Measurements from ENCODE around the gene KRTAP20-1.

Gene KRTAP20-1

DNA sequence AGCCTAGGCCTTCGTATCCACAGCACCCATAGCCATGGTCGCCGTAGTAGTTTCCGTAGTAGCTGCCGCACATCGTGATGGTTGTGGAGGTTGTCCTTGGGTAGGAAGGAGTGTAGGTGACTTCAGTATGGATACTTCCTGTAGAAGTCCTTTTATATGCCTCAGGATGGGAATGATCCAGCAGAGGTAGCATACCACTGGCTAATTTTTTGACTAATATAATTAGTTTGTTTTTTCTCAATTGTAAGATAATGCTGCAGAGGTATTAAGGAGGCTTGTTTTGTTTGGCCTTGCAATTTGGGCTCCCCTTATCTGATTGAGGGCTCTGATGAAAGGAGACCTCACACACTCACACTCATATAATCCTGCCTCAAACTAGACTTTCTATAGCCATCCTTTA lies 17.4 kb upstream of the KRTAP20-1 start, which contains the start of gene KRTAP6-2:
TSS of gene KRTAP6-2 (minus strand) at position 101 of the 400 bp plus-strand sequence. CDS start at position 73, 28 bp downstream.
- Histone ChIP-seq H3K79me2 (ENCODE audit: low read length) (no peaks in the 10 kb centered on the region), H3K9me3 (ENCODE audit: insufficient read depth, low read length) (no peaks in the 10 kb centered on the region), H3K4me1 (ENCODE audit: low read length) (no peaks in the 10 kb centered on the region), H2AFZ (ENCODE audit: low read depth, low read length) (no peak within 1 kb of the TSS), H3K4me2 (ENCODE audit: low read length) (no peak within 1 kb of the TSS), H3K36me3 (replicated peaks; ENCODE audit: low read depth, low read length) (no peaks in the 10 kb centered on the region), H3K4me3 (ENCODE audit: low read length) (no peak within 1 kb of the TSS), H3K27me3 (ENCODE audit: low read depth, low read length) (no peaks in the 10 kb centered on the region), H3K9ac (ENCODE audit: low read length) (no peak within 1 kb of the TSS), H4K20me1 (ENCODE audit: insufficient read depth, low read length) (no peaks in the 10 kb centered on the region), H3K27ac (ENCODE audit: low read length) (no peak within 1 kb of the TSS)
- TF ChIP-seq, protein P1, sequence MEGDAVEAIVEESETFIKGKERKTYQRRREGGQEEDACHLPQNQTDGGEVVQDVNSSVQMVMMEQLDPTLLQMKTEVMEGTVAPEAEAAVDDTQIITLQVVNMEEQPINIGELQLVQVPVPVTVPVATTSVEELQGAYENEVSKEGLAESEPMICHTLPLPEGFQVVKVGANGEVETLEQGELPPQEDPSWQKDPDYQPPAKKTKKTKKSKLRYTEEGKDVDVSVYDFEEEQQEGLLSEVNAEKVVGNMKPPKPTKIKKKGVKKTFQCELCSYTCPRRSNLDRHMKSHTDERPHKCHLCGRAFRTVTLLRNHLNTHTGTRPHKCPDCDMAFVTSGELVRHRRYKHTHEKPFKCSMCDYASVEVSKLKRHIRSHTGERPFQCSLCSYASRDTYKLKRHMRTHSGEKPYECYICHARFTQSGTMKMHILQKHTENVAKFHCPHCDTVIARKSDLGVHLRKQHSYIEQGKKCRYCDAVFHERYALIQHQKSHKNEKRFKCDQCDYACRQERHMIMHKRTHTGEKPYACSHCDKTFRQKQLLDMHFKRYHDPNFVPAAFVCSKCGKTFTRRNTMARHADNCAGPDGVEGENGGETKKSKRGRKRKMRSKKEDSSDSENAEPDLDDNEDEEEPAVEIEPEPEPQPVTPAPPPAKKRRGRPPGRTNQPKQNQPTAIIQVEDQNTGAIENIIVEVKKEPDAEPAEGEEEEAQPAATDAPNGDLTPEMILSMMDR (IDR thresholded peaks at IDR 0.05; ENCODE audit: low read depth, low read length) = no peak
- no peak for TF ChIP-seq EZH2phosphoT487 (IDR thresholded peaks at IDR 0.05; ENCODE audit: low read depth)

DNA sequence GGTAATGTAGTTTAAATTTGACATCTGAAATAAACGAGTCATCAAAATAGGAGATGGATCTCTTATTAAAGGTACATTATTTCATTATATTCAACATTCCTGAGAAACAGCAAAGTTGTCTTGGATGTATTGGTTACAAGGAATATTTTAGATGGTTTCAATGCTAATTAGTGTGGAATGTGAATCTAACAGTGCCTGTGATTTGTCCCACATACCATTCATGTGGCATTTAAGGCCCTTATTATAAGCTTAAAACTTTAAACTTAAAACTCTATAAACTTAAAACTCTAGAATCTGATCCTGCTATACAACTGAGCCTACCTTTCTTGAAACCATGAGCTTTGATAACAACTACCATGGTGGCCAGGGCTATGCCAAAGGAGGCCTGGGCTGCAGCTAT lies 15.4 kb upstream of the KRTAP20-1 start, which contains the start of gene KRTAP22-1:
TSS of gene KRTAP22-1 (plus strand) at position 301 of the 400 bp plus-strand sequence.
- Histone ChIP-seq H3K9ac (ENCODE audit: low read length) (no peak within 1 kb of the TSS), H3K36me3 (replicated peaks; ENCODE audit: low read depth, low read length) (no peaks in the 10 kb centered on the region), H3K4me3 (ENCODE audit: low read length) (no peak within 1 kb of the TSS), H3K9me3 (ENCODE audit: insufficient read depth, low read length) (no peaks in the 10 kb centered on the region), H3K79me2 (ENCODE audit: low read length) (no peaks in the 10 kb centered on the region), H3K27me3 (ENCODE audit: low read depth, low read length) (no peaks in the 10 kb centered on the region), H3K27ac (ENCODE audit: low read length) (no peak within 1 kb of the TSS), H3K4me2 (ENCODE audit: low read length) (no peak within 1 kb of the TSS), H3K4me1 (ENCODE audit: low read length) (no peaks in the 10 kb centered on the region), H2AFZ (ENCODE audit: low read depth, low read length) (no peak within 1 kb of the TSS), H4K20me1 (ENCODE audit: insufficient read depth, low read length) (no peaks in the 10 kb centered on the region)
- TF ChIP-seq EZH2phosphoT487 (IDR thresholded peaks at IDR 0.05; ENCODE audit: low read depth) = no peak
- TF ChIP-seq, protein P1 (IDR thresholded peaks at IDR 0.05; ENCODE audit: low read depth, low read length) = no peak

DNA sequence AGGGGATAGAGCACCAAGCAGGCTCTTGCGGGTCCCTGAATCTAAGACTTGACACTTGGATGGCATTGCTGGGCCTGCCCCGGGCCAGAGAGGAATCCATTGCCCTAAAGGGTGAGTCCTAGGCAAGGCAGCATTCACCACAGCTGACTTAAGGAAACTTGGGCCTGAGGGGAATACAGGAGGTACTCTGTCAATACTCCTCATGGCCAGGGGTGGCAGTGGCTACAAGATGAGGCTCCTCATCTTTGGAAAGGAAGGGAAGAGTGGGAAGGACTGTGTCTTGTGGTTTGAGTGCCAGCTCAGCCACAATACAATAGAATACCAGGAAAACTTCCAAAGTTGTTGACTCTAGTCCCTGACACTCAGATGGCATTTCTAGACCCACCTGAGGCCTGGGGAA lies 10.3 kb upstream of the KRTAP20-1 start:
- TF ChIP-seq EZH2phosphoT487 (IDR thresholded peaks at IDR 0.05; ENCODE audit: low read depth) = no peak
- TF ChIP-seq, protein P1 (IDR thresholded peaks at IDR 0.05; ENCODE audit: low read depth, low read length) = no peak
- H3K79me2 ChIP-seq (ENCODE audit: low read length) = no peaks in the 10 kb centered on the region
- no peaks in the 10 kb centered on the region for H3K27me3 ChIP-seq (ENCODE audit: low read depth, low read length)
- H3K27ac ChIP-seq (ENCODE audit: low read length) = no peak overlapping the region
- peaks cover 3% of the 10 kb centered on the region; the same call in 1 of the 2 replicates for H3K9me3 ChIP-seq (ENCODE audit: insufficient read depth, low read length)
- H3K36me3 ChIP-seq (replicated peaks; ENCODE audit: low read depth, low read length) = no peaks in the 10 kb centered on the region
- no peak overlapping the region for H3K9ac ChIP-seq (ENCODE audit: low read length)
- no peak overlapping the region for H3K4me3 ChIP-seq (ENCODE audit: low read length)
- H4K20me1 ChIP-seq (ENCODE audit: insufficient read depth, low read length) = no peaks in the 10 kb centered on the region
- no peaks in the 10 kb centered on the region for H3K4me1 ChIP-seq (ENCODE audit: low read length)
- no peak overlapping the region for H2AFZ ChIP-seq (ENCODE audit: low read depth, low read length)
- no peak overlapping the region for H3K4me2 ChIP-seq (ENCODE audit: low read length)

DNA sequence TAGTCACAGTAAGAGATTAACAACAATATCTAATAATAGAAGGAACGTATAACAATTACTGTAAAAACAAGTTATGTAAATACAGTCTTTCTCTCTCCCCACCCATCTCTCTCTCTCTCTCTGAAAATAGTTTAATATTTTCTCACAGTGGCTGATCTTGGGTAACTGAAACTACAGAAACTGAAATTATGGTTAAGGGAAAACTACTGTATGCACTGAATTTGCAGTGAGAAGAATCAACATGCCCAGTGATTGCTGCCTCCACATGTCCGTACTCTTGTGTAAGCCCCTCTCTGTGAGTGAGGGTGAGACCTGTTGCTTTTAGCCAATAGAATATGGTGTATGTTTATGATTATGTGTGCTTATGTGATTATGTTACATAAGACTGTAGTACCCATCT lies 4.1 kb upstream of the KRTAP20-1 start:
- no peak overlapping the region for H3K9ac ChIP-seq (ENCODE audit: low read length)
- H2AFZ ChIP-seq (ENCODE audit: low read depth, low read length) = peak overlapping the region; percentile 68; the same call in 1 of the 2 replicates
- peak overlapping the region; percentile 79 for H3K27ac ChIP-seq (ENCODE audit: low read length)
- no peaks in the 10 kb centered on the region for H3K79me2 ChIP-seq (ENCODE audit: low read length)
- peaks cover 55% of the 10 kb centered on the region for H3K4me1 ChIP-seq (ENCODE audit: low read length)
- no peak overlapping the region for H3K4me3 ChIP-seq (ENCODE audit: low read length)
- no peak for TF ChIP-seq EZH2phosphoT487 (IDR thresholded peaks at IDR 0.05; ENCODE audit: low read depth)
- TF ChIP-seq, protein P1 (IDR thresholded peaks at IDR 0.05; ENCODE audit: low read depth, low read length) = no peak
- peak overlapping the region; percentile 29; the same call in 1 of the 2 replicates for H3K4me2 ChIP-seq (ENCODE audit: low read length)
- H3K9me3 ChIP-seq (ENCODE audit: insufficient read depth, low read length) = peaks cover 22% of the 10 kb centered on the region
- no peaks in the 10 kb centered on the region for H4K20me1 ChIP-seq (ENCODE audit: insufficient read depth, low read length)
- no peaks in the 10 kb centered on the region for H3K27me3 ChIP-seq (ENCODE audit: low read depth, low read length)
- H3K36me3 ChIP-seq (replicated peaks; ENCODE audit: low read depth, low read length) = peaks cover 34% of the 10 kb centered on the region
